Activated CD4-positive, alpha-beta T cell treated with anti-CD3 and anti-CD28 coated beads, Interleukin-10, Interleukin-2, amounts not matched to agents 100 ng/mL and 50 ng/mL, durations not matched to agents 16 hours and 8 hours (primary cell): ENCODE measurements around the gene KCTD19.

Experiments
- DNase-seq: peaks from one replicate; pipeline ENCODE4 v3.0.0-alpha.2; 2020

Gene KCTD19

DNA sequence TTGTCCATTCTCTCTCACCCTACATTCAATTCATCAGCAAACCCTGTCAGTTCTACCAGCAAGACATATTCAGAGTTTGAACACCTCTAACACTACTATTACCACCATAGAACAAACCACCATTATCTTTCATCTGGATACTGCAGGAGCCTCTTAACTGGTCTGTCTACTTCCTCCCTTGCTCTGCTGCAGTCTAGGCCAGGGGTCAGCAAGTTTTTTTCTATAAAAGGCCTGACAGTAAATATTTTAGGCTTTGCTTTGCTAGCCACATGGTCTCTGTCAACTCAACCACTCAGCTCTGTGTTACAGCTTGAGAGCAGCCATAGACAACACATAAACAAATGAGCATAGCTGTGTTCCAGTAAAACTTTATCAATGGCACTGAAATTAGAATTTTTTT lies 13.8 kb downstream of the KCTD19 start:
- DNase-seq = no peak

GRCh38 chr16:67311607-67312488 lies 14.7 kb downstream of the KCTD19 start:
- peak; percentile 99 for DNase-seq

GRCh38 chr16:67310561-67310960 lies 16.0 kb downstream of the KCTD19 start:
- DNase-seq = no peak

DNA sequence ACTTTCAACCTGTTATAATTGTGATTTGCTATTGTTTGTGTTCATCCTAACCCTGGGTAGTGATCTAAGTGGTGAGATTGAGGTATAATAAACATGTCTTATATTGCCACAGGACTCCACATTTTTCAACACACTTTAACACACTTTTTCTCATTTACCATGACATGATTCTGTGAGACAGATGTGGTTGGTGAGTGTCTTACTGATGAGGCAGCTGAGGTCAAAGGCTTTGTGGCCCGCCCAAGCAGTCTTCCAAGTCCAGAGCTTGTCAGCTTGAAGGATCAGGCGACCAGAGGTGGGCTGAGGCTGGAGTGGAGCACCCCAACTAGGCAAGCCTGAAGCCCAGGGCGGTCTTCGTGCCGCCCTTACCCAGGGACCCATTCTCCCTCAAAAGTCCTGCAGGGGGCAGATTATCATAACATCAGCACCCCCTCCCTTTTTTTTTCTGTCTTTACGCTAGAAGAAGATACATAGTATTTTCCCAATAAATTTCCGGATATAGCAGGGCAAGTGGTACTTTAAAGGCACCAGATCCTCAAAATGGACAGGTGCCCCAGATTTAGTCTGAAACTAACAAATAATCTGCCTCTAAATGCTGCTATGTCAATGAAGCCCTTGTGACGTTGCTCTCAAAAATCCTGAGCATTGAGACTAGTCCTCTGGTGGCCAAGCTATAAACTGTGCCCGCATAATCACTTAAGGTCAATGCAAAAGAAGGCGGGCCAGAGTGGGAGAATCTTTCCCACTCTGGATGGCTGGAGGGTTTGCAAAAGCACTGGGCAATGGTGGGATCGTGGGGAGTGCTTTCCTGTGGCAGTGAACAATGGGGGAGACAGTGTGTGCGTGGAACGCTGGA lies 21.1 kb downstream of the KCTD19 start:
- DNase-seq = no peak

DNA sequence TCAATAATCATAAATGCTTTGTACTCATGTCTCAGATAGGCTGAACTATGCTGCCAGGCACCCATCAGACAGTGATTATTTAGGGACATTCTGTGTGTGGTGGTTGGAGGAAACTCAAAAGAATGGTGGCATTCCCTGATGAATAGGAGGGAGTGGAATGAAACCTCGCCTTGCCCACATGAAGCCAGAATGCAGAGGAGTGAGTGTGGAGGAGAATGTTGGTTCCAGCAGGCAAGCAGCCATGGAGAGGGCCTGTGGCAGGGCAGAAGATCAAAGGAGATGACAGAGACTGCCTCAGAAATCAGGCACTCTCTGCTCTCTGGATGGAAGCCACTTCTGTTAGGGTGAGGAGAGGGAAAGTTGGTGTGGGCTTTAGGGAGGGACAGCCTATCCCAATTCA lies 22.5 kb downstream of the KCTD19 start:
- no peak for DNase-seq

- DNase-seq = no peak
These were observed 23.6 kb downstream of the KCTD19 start for GRCh38 chr16:67302970-67303369.

DNA sequence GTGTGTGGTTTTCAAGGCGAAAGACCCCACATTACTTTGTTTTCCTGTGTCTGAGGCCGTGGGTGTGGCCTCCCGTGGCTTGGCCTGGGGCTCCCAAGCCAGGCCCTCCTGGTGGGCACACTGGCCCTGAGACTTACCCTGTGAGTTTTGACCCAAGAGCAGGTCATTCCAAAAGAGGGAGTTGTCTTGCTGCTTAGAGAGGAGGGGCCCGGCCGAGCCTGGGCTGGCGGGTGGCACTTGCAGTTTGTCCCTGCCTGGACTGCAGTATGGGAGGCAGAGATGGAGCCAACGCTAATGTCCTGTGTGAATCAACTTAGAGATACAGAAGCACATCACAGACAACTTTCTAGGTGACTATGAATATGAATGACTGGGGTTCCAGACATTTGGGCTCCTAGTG lies 24.5 kb downstream of the KCTD19 start:
- no peak for DNase-seq

- DNase-seq = no peak
These were observed 25.3 kb downstream of the KCTD19 start for GRCh38 chr16:67301080-67301782.

DNA sequence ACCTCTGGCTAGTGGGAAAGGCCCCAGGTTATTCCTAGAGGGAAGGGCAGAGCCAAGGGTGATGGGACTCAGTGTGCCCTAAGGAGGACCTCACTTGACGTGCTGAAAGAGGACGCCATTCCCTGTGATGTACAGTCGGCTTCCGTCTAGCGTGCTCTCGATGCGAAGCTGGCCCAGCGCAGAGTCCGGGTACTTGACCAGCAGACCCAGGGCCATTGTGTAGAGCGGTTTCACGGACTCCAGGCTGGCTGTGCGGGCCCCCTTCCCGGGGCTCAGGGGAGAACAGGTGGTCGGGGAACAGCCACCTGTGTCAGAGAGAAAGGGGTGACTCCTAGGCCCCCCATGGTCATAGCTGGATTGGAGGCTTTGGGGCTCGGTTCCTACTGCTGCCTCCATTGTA lies 27.3 kb downstream of the KCTD19 start:
- no peak for DNase-seq

GRCh38 chr16:67298277-67298676 lies 28.3 kb downstream of the KCTD19 start:
- no peak for DNase-seq

DNA sequence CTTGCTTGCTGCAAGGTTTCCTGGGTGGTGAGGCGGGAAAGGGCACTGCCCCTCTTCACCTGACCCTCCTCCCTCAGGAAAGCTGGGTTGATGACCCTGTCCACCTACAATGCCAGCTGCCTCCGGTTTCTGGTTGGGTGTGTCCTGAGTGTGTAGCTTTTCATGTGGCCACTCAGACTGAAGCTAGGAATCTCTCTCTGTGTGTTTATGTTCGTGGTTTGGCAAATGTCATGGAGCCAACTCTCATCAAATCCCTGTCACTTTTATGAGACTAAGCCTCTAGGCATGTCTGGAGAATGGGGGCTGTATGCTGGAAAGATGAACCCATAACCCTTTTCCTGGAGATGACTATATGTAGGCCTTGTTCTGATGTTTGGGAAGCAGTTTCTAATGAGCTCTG lies 30.1 kb downstream of the KCTD19 start:
- no peak for DNase-seq

- DNase-seq = no peak
These were observed 31.6 kb downstream of the KCTD19 start for GRCh38 chr16:67294938-67295361.

GRCh38 chr16:67294171-67294757 lies 32.3 kb downstream of the KCTD19 start:
- no peak for DNase-seq

GRCh38 chr16:67291461-67291860 lies 35.1 kb downstream of the KCTD19 start:
- DNase-seq = no peak

GRCh38 chr16:67287960-67288359 lies 38.6 kb downstream of the KCTD19 start:
- no peak for DNase-seq

GRCh38 chr16:67286441-67287235 lies 39.9 kb downstream of the KCTD19 start:
- no peak for DNase-seq

DNA sequence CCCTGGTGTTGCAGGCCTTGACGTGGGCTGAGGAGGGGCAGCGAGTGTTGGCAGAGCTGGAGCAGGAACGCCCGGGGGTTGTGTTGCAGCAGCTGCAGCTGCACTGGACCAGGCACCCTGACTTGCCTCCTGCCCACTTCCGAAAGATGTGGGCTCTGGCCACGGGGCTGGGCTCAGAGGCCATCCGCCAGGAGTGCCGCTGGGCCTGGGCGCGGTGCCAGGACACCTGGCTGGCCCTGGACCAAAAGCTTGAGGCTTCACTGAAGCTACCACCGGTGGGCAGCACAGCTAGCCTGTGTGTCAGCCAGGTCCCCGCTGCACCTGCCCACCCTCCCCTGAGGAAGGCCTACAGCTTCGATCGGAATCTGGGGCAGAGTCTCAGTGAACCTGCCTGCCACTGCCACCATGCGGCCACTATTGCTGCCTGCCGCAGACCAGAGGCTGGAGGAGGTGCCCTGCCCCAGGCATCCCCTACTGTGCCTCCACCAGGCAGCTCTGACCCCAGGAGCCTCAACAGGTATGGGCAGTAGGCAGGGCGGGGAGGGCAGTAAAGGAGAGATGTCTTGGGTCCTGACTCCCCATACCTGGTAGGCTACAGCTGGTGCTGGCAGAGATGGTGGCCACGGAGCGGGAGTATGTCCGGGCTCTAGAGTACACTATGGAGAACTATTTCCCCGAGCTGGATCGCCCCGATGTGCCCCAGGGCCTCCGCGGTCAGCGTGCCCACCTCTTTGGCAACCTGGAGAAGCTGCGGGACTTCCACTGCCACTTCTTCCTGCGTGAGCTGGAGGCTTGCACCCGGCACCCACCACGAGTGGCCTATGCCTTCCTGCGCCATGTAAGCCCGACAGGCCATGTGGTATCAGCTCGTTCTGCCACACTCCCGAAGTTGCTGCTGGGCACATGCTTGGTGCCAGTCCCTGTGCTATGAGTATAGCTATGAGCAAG lies 41.6 kb downstream of the KCTD19 start:
- DNase-seq = no peak

DNA sequence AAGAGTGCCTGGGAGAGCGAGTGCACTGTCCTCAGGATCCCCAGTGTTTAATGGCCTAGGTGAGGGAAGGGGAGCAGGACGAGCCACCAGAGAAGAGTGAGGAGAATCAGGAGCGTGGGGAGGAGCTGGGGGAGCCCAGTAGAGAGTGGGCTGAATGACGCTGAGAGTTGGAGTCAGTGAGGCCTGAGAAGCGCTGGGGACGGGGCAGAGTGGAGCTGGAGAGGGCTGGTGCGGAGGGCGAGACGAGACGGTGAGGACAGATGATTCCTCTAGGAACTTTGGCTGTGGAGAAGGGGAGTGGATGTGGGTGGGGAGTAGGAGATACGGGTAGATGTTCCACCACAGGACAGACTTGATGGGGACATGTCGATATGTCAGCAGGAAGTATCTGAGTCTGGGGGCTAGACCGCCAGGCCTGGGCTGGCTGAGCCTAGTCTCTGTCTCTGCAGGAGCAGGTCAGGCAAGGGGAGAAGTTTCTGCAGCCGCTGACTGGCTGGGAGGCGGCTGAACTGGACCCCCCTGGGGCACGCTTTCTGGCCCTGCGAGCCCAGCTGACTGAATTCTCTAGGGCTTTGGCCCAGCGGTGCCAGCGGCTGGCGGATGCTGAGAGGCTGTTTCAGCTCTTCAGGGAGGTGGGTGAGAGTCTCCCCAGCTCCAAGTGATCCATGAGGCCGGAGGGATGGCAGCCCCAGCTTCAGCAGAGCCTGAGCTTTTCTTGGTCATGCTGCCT lies 42.5 kb downstream of the KCTD19 start:
- no peak for DNase-seq

GRCh38 chr16:67283039-67283825 lies 43.3 kb downstream of the KCTD19 start:
- DNase-seq = no peak
